Gastroesophageal sphincter (tissue), 3 donors: ENCODE measurements around the gene AP5M1.
"Not testable (repeated sequence)": the region's sequence is repeated elsewhere in the genome, so short reads cannot be mapped to it uniquely, and the experiment has no call there.

Source experiments
- EP300 ChIP-seq: sonication (generic); formaldehyde crosslinking; IDR thresholded peaks from one replicate; pipeline ENCODE4 v1.6.1; 2017; ENCODE audit warnings: antibody characterized with exemption, mild to moderate bottlenecking
- POLR2A ChIP-seq, 2 donors: fragments of 450-650 bp; IDR thresholded peaks; one replicate each; pipeline ENCODE4 v1.6.1; 2017; ENCODE audit warnings: antibody characterized with exemption in 2 of 2, mild to moderate bottlenecking in 2 of 2, moderate library complexity in 1 of 2
- TF ChIP-seq, protein P1 (sequence below), 4 experiments: fragments of 200-600 bp in 2 of 4; fragments of 450-650 bp in 2 of 4; sonication (generic) in 1 of 4; IDR thresholded peaks; one replicate each; pipeline ENCODE4 v1.5.1; 2017 to 2019; ENCODE audit warnings: antibody characterized with exemption in 4 of 4, mild to moderate bottlenecking in 2 of 4, moderate library complexity in 2 of 4

GRCh38 chr14:57332475-57332874 lies 63.7 kb downstream of the AP5M1 start:
- TF ChIP-seq, protein P1, sequence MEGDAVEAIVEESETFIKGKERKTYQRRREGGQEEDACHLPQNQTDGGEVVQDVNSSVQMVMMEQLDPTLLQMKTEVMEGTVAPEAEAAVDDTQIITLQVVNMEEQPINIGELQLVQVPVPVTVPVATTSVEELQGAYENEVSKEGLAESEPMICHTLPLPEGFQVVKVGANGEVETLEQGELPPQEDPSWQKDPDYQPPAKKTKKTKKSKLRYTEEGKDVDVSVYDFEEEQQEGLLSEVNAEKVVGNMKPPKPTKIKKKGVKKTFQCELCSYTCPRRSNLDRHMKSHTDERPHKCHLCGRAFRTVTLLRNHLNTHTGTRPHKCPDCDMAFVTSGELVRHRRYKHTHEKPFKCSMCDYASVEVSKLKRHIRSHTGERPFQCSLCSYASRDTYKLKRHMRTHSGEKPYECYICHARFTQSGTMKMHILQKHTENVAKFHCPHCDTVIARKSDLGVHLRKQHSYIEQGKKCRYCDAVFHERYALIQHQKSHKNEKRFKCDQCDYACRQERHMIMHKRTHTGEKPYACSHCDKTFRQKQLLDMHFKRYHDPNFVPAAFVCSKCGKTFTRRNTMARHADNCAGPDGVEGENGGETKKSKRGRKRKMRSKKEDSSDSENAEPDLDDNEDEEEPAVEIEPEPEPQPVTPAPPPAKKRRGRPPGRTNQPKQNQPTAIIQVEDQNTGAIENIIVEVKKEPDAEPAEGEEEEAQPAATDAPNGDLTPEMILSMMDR (IDR thresholded peaks at IDR 0.05) = not testable (repeated sequence)
- TF ChIP-seq POLR2A (IDR thresholded peaks at IDR 0.05); EP300: not testable (repeated sequence)
